DND-41 (cell line): Measurements from ENCODE around the gene LY86.

Experiments used
- CTCF ChIP-seq: IDR thresholded peaks from 2 replicates; pipeline ENCODE4 v1.5.1; 2012; ENCODE audit warnings: borderline replicate concordance, low read length, moderate library complexity, mild to moderate bottlenecking; ENCODE audit not compliant: poor library complexity, severe bottlenecking; ENCODE audit errors: extremely low read depth
- EZH2 ChIP-seq: IDR thresholded peaks from 3 replicates; pipeline ENCODE4 v1.6.1; 2012; ENCODE audit warnings: borderline replicate concordance, low read depth, mild to moderate bottlenecking, moderate library complexity, low read length, inconsistent platforms; ENCODE audit not compliant: severe bottlenecking

GRCh38 chr6:6614983-6615349, 26.4 kb downstream of the LY86 start:
- no peak for TF ChIP-seq CTCF
- no peak for TF ChIP-seq EZH2
